HepG2 (cell line): ENCODE results near the gene PSKH1. TPM values are rescaled to one million over a fixed set of nuclear protein-coding genes. Genes with fewer than 3 reads are reported as not detected.

Source experiments
- ATAC-seq: fragments of 200-7000 bp; cut with Tn5 transposase; 3 replicates; pipeline ENCODE4 v1.9.1; 2020; ENCODE audit warnings: mild to moderate bottlenecking, moderate library complexity
- BruUV-seq: library from RNA; stranded (reverse); fragments of 400-500 nt; replicated peaks from 2 replicates; lab custom pipeline; 2021; lab: Mats Ljungman, UMichigan
- CTCF ChIA-PET: fragments of 300-600 bp; formaldehyde crosslinking; extraction: SDS; loops from one replicate; lab custom pipeline; 2021; ENCODE audit warnings: low total read pairs, inconsistent platforms, low intra/inter-chr PET ratio; lab: Yijun Ruan, JAX
- POLR2A ChIA-PET: fragments of 350-600 bp; sonication (Branson Sonifier 250); formaldehyde crosslinking; loops from one replicate; lab custom pipeline; 2020; ENCODE audit warnings: antibody characterized with exemption, inconsistent platforms; lab: Yijun Ruan, JAX
- DNase-seq: peaks from one replicate; pipeline ENCODE4 v3.0.0-alpha.2; 2015; ENCODE audit warnings: low spot score
- FAIRE-seq: peaks from 3 replicates; lab custom pipeline; 2011; peaks lifted over from hg19 to GRCh38; lab: Jason Lieb, UNC
- H2AFZ ChIP-seq: one replicate; pipeline ENCODE4 v1.6.1; 2011; ENCODE audit warnings: low read length, inconsistent platforms
- H3K27ac ChIP-seq: fragments of 300-600 bp; 3 replicates; pipeline ENCODE4 v1.8.0; 2011; ENCODE audit warnings: mixed run types, mild to moderate bottlenecking, mixed read lengths, low read length, inconsistent platforms; ENCODE audit not compliant: insufficient read depth; ENCODE audit errors: extremely low read length
- H3K27me3 ChIP-seq, 2 experiments: fragments of 200-600 bp in 1 of 2; 2 replicates in 1 of 2; 3 replicates in 1 of 2; pipeline versions ENCODE4 v1.6.0 to v1.8.0; 2011; ENCODE audit warnings: low read length in 2 of 2, mild to moderate bottlenecking in 2 of 2, moderate library complexity in 2 of 2, inconsistent platforms in 1 of 2; ENCODE audit not compliant: insufficient read depth in 2 of 2, control insufficient read depth in 1 of 2
- H3K36me3 ChIP-seq, 2 experiments: fragments of 200-600 bp in 1 of 2; replicated peaks in 1 of 2; 2 replicates in 1 of 2; 3 replicates in 1 of 2; pipeline versions ENCODE4 v1.5.1 to v1.8.0; 2011; ENCODE audit warnings: low read length in 2 of 2, inconsistent platforms in 1 of 2; ENCODE audit not compliant: insufficient read depth in 2 of 2, control insufficient read depth in 1 of 2
- H3K4me1 ChIP-seq: 2 replicates; pipeline ENCODE4 v1.5.1; 2012; ENCODE audit warnings: low read length, inconsistent platforms; ENCODE audit not compliant: insufficient read depth
- H3K4me2 ChIP-seq: 2 replicates; pipeline ENCODE4 v1.6.0; 2011; ENCODE audit warnings: low read depth, low read length, inconsistent platforms
- H3K4me3 ChIP-seq, 3 experiments: fragments of 200-600 bp in 1 of 3; sonication (generic), shearing (Covaris generic) in 1 of 3; replicated peaks in 1 of 3; 2 replicates each; pipeline ENCODE4 v1.5.1; 2011 to 2016; ENCODE audit warnings: low read length in 3 of 3, inconsistent platforms in 2 of 3, low read depth in 2 of 3, mild to moderate bottlenecking in 2 of 3, control low read depth in 1 of 3, mixed read lengths in 1 of 3; ENCODE audit not compliant: insufficient read depth in 1 of 3
- H3K79me2 ChIP-seq: one replicate; pipeline ENCODE4 v1.6.1; 2011; ENCODE audit warnings: low read length, inconsistent platforms; ENCODE audit not compliant: insufficient read depth
- H3K9ac ChIP-seq: 2 replicates; pipeline ENCODE4 v1.6.0; 2011; ENCODE audit warnings: mild to moderate bottlenecking, low read depth, low read length, inconsistent platforms; ENCODE audit not compliant: insufficient read depth
- H3K9me3 ChIP-seq: 2 replicates; pipeline ENCODE4 v1.5.1; 2012; ENCODE audit warnings: mild to moderate bottlenecking, low read length
- H4K20me1 ChIP-seq: 2 replicates; pipeline ENCODE4 v1.6.0; 2011; ENCODE audit warnings: inconsistent platforms, mild to moderate bottlenecking, low read length, moderate library complexity; ENCODE audit not compliant: insufficient read depth
- CCAR2 ChIP-seq: fragments of 200-400 bp; formaldehyde crosslinking; optimal IDR thresholded peaks from 2 replicates; pipeline ENCODE3; 2018; ENCODE audit warnings: low read depth, mild to moderate bottlenecking, low read length, moderate library complexity
- HNF4G ChIP-seq, 2 experiments: sonication (generic) in 1 of 2; formaldehyde crosslinking in 1 of 2; IDR thresholded peaks; 2 replicates each; pipeline versions ENCODE4 v1.4.0 to v1.6.1; 2011 to 2020; ENCODE audit warnings: borderline replicate concordance in 2 of 2, low read depth in 2 of 2, mild to moderate bottlenecking in 2 of 2, low read length in 1 of 2, missing genetic modification reagents in 1 of 2, moderate library complexity in 1 of 2
- KDM1A ChIP-seq: IDR thresholded peaks from 2 replicates; pipeline ENCODE4 v1.6.1; 2016; ENCODE audit warnings: missing compliant biosample characterization
- MEIS1 ChIP-seq: sonication (generic); formaldehyde crosslinking; IDR thresholded peaks from 2 replicates; pipeline ENCODE4 v1.9.0; 2021; ENCODE audit warnings: mild to moderate bottlenecking, missing genetic modification reagents, moderate library complexity, borderline replicate concordance
- TBX2 ChIP-seq: sonication (generic); formaldehyde crosslinking; IDR thresholded peaks from 2 replicates; pipeline ENCODE4 v1.5.0; 2020; ENCODE audit warnings: missing genetic modification reagents, mild to moderate bottlenecking, borderline replicate concordance
- ZEB1 ChIP-seq: IDR thresholded peaks from 2 replicates; pipeline ENCODE4 v1.6.1; 2012; ENCODE audit warnings: mild to moderate bottlenecking, low read depth, inconsistent platforms; ENCODE audit not compliant: insufficient replicate concordance
- ZNF251 ChIP-seq: sonication (generic); formaldehyde crosslinking; IDR thresholded peaks from 2 replicates; pipeline ENCODE4 v1.9.0; 2021; ENCODE audit warnings: mild to moderate bottlenecking, missing genetic modification reagents
- WGBS: methylation state at CpG from one replicate; pipeline ENCODE4 v1.1.6; 2017; ENCODE audit warnings: low lambda C conversion rate; 5-methylcytosine and 5-hydroxymethylcytosine counted together
- in situ Hi-C: cut with HindIII; loops from 2 replicates; pipeline ENCODE4 v1.10.0; 2017; ENCODE audit warnings: low pct_unique_long_range_greater_than_20kb; ENCODE audit not compliant: extremely low pct_ligation_motif_present
- intact Hi-C: fragments of 100-400 bp; cut with micrococcal nuclease; formaldehyde crosslinking; loops from one replicate; pipeline ENCODE4 v1.10.0; 2022; ENCODE audit not compliant: unreplicated experiment
- polyA plus RNA-seq, 8 experiments: library from polyadenylated mRNA; depleted of rRNA in 3 of 8; stranded (reverse) in 7 of 8; unstranded in 1 of 8; fragments of >200 nt; fragmentation: Illumina TruSeq in 4 of 8; extraction: Trizol in 4 of 8; gene quantifications; 2 replicates each; pipeline versions ENCODE4 v1.2.1 to v1.2.3, GENCODE V29; 2011 to 2016; ENCODE audit warnings: low read depth in 4 of 8, missing spikeins in 1 of 8, mixed read lengths in 1 of 8; ENCODE audit not compliant: insufficient read depth in 1 of 8
- total RNA-seq, 5 experiments: library from RNA; depleted of rRNA; stranded (reverse); fragments of >200 nt; fragmentation: Illumina TruSeq; extraction: Trizol; gene quantifications; 2 replicates each; pipeline ENCODE4 v1.2.3, GENCODE V29; 2016; ENCODE audit warnings: low read depth in 1 of 5
- TF ChIP-seq, protein P1 (sequence below): sonication (generic); formaldehyde crosslinking; IDR thresholded peaks from 2 replicates; pipeline ENCODE4 v1.4.0; 2020; ENCODE audit warnings: missing genetic modification reagents
- TF ChIP-seq, protein P2 (sequence below): sonication (generic); formaldehyde crosslinking; conservative IDR thresholded peaks from 2 replicates; pipeline ENCODE4 v1.4.0; 2020; ENCODE audit warnings: missing genetic modification reagents
- TF ChIP-seq, protein P3 (sequence below): sonication (generic); formaldehyde crosslinking; IDR thresholded peaks from 2 replicates; pipeline ENCODE4 v1.5.0; 2020; ENCODE audit warnings: mild to moderate bottlenecking, missing genetic modification reagents, borderline replicate concordance
- TF ChIP-seq, protein P4 (sequence below): sonication (generic); formaldehyde crosslinking; IDR thresholded peaks from 2 replicates; pipeline ENCODE4 v1.5.0; 2020; ENCODE audit warnings: mild to moderate bottlenecking, missing genetic modification reagents

Gene PSKH1
- total and polyA plus RNA-seq, 2 of the 13 experiments (the other 11 are each of a cell fraction or from before 2014, with no cell fraction given) = 8.4 to 19.1 TPM

DNA sequence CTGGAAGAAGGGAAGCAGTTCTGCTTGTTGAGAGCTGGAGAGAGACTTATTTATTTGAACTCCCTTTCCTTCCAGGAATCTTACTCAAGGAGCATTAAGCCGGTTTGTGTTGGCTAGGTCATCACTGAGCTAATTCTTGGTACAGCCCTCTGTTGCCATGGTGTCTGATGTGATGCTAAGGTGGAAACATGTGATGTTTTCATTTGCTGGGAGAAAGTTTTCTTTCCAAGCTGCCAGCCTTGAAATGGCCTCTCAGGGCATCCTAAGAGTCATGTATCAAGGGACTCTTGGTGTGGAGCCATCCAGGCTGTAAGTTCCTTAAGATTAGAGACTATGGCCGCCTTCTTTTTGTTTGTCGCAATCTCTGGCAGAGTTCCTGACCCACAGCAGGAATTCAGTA lies 4.2 kb downstream of the PSKH1 start (continued):
- TF ChIP-seq, protein P1, sequence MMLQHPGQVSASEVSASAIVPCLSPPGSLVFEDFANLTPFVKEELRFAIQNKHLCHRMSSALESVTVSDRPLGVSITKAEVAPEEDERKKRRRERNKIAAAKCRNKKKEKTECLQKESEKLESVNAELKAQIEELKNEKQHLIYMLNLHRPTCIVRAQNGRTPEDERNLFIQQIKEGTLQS (CRISPR knock-in tag) = no peak
- TF ChIP-seq ZNF251 (no peak), CCAR2 (no peak)
- TF ChIP-seq, protein P2, sequence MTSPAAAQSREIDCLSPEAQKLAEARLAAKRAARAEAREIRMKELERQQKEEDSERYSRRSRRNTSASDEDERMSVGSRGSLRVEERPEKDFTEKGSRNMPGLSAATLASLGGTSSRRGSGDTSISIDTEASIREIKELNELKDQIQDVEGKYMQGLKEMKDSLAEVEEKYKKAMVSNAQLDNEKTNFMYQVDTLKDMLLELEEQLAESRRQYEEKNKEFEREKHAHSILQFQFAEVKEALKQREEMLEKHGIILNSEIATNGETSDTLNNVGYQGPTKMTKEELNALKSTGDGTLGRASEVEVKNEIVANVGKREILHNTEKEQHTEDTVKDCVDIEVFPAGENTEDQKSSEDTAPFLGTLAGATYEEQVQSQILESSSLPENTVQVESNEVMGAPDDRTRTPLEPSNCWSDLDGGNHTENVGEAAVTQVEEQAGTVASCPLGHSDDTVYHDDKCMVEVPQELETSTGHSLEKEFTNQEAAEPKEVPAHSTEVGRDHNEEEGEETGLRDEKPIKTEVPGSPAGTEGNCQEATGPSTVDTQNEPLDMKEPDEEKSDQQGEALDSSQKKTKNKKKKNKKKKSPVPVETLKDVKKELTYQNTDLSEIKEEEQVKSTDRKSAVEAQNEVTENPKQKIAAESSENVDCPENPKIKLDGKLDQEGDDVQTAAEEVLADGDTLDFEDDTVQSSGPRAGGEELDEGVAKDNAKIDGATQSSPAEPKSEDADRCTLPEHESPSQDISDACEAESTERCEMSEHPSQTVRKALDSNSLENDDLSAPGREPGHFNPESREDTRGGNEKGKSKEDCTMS (CRISPR knock-in tag) = no peak

DNA sequence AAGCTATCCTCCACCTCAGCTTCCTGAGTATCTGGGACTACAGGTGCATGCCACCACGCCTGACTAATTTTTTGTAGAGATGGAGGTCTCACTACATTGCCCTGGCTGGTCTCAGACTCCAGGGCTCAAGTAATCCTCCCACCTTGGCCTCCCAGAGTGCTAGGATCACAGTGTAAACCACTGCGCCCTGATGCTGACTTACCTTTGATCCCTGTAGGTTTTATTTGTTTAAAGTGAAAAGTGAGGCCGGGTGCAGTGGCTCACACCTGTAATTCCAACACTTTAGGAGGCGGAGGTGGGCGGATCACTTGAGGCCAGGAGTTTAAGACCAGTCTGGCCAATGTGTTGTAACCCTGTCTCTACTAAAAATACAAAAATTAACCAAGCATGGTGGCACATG lies 8.7 kb downstream of the PSKH1 start:
- FAIRE-seq (peak; percentile 90), DNase-seq (peak; percentile 59), ATAC-seq (peak; percentile 58)
- CTCF ChIA-PET = no interaction called here
- Histone ChIP-seq H3K36me3 (peaks cover 3 to 13% of the 10 kb centered on the region in 2 experiments; a peak in 4 of 5 replicates), H4K20me1 (peaks cover 17% of the 10 kb centered on the region), H3K4me3 (no peak overlapping the region), H3K27ac (no peak overlapping the region), H3K9ac (no peak overlapping the region), H2AFZ (no peak overlapping the region), H3K79me2 (peaks cover 15% of the 10 kb centered on the region), H3K4me1 (peaks cover 39% of the 10 kb centered on the region), H3K9me3 (no peaks in the 10 kb centered on the region), H3K27me3 (no peaks in the 10 kb centered on the region), H3K4me2 (no peak overlapping the region; the same call in 1 of the 2 replicates)
- intact Hi-C loops = no loop called here
- BruUV-seq = no TSS peak
- in situ Hi-C loops = no loop called here
- POLR2A ChIA-PET = no interaction called here
- 60% methylated on average over 5 of the region's 5 CpGs for WGBS
- TF ChIP-seq, protein P3, sequence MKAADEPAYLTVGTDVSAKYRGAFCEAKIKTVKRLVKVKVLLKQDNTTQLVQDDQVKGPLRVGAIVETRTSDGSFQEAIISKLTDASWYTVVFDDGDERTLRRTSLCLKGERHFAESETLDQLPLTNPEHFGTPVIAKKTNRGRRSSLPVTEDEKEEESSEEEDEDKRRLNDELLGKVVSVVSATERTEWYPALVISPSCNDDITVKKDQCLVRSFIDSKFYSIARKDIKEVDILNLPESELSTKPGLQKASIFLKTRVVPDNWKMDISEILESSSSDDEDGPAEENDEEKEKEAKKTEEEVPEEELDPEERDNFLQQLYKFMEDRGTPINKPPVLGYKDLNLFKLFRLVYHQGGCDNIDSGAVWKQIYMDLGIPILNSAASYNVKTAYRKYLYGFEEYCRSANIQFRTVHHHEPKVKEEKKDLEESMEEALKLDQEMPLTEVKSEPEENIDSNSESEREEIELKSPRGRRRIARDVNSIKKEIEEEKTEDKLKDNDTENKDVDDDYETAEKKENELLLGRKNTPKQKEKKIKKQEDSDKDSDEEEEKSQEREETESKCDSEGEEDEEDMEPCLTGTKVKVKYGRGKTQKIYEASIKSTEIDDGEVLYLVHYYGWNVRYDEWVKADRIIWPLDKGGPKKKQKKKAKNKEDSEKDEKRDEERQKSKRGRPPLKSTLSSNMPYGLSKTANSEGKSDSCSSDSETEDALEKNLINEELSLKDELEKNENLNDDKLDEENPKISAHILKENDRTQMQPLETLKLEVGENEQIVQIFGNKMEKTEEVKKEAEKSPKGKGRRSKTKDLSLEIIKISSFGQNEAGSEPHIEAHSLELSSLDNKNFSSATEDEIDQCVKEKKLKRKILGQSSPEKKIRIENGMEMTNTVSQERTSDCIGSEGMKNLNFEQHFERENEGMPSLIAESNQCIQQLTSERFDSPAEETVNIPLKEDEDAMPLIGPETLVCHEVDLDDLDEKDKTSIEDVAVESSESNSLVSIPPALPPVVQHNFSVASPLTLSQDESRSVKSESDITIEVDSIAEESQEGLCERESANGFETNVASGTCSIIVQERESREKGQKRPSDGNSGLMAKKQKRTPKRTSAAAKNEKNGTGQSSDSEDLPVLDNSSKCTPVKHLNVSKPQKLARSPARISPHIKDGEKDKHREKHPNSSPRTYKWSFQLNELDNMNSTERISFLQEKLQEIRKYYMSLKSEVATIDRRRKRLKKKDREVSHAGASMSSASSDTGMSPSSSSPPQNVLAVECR (CRISPR knock-in tag) = no peak
- TF ChIP-seq ZEB1 (peak; percentile 68), TBX2 (CRISPR knock-in tag) (peak; percentile 87), MEIS1 (CRISPR knock-in tag) (no peak), KDM1A (peak; percentile 48; the same call in 1 of the 2 replicates), HNF4G (IDR thresholded peaks at IDR 0.05; ENCODE audit: borderline replicate concordance, low read depth, low read length) (peak; percentile 39; the same call in 1 of the 2 replicates), HNF4G (CRISPR knock-in tag; IDR thresholded peaks at IDR 0.05; ENCODE audit: borderline replicate concordance, low read depth) (no peak; the same call in 1 of the 2 replicates)
- TF ChIP-seq, protein P4, sequence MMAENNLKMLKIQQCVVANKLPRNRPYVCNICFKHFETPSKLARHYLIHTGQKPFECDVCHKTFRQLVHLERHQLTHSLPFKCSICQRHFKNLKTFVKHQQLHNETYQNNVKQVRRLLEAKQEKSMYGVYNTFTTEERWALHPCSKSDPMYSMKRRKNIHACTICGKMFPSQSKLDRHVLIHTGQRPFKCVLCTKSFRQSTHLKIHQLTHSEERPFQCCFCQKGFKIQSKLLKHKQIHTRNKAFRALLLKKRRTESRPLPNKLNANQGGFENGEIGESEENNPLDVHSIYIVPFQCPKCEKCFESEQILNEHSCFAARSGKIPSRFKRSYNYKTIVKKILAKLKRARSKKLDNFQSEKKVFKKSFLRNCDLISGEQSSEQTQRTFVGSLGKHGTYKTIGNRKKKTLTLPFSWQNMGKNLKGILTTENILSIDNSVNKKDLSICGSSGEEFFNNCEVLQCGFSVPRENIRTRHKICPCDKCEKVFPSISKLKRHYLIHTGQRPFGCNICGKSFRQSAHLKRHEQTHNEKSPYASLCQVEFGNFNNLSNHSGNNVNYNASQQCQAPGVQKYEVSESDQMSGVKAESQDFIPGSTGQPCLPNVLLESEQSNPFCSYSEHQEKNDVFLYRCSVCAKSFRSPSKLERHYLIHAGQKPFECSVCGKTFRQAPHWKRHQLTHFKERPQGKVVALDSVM (CRISPR knock-in tag) = peak; percentile 99
